NCI-H1092 (cell line): Measurements from ENCODE around the gene LCAT.

Experiments
- DNase-seq: peaks from one replicate; lab custom pipeline; 2025; lab: John Stamatoyannopoulos, UW

Gene LCAT

DNA sequence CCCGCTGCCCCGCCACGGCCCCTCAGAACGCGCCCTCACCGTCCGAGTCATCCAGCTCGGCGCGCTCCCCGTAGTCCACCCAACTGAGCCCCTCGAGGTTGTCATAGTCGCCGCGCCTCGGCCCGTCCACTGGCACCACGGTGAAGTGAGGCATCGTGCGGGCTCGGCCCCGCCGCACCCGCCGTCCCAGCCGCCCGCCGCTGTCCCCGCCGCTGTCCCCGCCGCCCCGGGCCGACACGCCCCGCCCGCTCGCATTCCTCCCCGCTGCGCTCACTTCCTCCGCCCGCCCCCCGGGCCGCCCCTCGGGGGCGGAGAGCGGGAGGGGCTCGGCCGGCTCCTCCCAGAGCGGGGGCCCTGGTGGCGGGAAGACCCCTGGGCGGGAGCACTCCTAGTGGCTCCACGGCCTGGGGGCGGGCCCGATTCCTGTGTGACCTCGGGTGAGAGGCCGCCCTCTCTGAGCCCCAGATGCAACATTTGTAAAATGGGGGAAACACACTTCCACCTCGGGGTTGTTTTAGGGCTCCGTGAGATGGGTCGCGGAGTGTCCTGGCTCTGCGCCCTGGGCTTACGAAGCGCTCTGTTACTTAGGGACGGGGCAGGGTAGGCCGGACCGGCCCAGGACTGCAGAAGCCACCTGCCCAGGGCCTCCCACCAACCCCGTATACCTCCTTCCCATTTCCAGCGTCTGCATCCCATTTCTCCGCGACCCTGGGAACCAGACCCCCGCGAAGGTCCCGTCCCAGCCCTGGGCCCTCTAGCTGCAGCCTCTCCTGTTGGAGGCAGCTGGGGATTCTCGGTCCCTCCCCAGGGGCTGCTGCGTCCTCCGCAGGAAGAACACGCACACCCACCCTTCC is 24.7 kb upstream of the LCAT start, which contains the start of gene SLC12A4:
Gene SLC12A4, minus strand, starts transcription at position 238 of the 854 bp plus-strand sequence. Its CDS starts 84 bp downstream, at position 154.
- no peak for DNase-seq

- no peak for DNase-seq
Measured at GRCh38 chr16:67967958-67968399, 24.1 kb upstream of the LCAT start.

- DNase-seq: no peak
Measured at GRCh38 chr16:67967183-67967957, 23.4 kb upstream of the LCAT start.

- DNase-seq: no peak
Measured at GRCh38 chr16:67966549-67967182, 22.7 kb upstream of the LCAT start.

- no peak for DNase-seq
Measured at GRCh38 chr16:67965668-67966548, 22.0 kb upstream of the LCAT start.

DNA sequence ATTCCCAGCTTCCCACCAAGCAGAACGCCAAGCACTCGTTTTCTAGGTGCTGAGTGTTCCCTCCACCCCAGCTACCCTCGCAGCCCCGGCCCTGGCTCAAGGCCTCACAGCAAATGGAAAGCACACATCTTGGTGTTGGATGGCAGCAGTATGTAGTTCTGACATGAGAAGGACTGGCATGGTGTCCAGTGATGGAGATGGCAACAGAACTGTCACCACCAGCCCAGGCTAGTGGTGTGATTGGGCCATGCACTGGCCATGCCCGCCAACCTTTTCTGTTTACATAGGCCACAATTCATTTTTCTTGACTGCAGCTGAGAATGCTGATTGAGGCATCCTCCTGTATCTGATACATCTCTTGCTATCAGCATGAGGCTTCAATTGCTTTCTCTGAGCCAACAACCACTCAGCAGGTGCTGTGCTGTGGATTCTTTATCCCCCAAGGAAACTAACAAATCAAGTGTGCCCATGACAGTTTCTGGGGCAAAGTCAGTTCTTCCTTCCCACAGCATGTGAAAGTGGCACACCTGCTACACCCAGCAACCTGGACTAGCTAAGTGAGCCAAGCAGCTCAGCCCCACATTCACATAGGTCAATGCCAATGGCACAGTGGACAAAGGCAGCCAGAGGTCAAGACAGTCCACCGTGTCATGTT is 20.7 kb upstream of the LCAT start:
- DNase-seq: no peak

DNA sequence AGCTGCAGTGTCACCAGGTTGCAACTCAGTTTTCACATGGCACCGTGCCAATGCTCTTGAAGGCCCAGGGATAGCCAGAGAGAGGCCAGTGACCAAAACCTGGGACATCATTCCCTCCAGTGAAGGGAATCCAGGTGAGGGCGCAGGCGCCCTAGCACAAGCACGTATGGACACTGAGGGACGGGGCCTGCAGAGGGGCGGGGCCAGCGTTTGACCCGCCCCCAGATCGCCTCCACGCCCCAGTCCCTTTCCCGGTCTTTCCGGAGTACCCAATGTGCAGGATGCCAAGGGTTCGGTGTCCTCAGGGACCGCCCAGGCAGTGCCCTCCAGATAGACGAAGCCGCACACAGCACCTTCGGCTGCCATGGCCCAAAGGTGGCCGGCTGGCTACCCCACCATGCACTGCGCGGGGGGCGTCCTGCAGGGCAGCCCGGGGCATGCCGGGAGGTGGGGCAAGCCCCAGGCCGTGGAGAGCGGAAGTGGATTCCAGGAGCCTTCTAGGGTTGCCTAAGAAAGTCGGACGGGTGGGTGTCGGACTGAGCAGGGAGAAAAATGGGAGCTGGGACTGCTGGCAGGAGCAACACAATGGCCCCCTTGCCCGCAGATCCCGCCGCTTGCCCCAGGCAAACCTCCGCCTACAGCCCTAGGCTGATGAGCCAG is 19.9 kb upstream of the LCAT start:
- DNase-seq: no peak

DNA sequence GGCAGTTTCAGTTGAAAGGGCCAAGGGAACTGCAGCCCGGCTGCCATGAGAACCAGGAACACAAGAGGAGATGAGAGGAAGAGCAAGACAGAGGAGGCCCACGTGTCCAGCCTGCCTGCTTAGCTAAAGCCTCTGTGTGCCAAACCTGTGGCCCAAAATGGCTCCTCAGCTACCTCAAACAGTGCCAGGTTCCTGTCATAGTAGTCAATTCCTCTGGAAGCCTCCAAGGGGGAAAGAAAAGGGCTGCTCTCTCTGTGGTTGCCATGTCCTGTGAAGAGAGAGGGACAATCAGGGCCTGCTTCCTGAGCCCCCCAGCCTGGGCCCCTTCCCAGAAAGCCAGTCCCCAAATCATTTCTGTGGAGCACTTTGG is 19.4 kb upstream of the LCAT start:
- no peak for DNase-seq

GRCh38 chr16:67962135-67962534 is 18.2 kb upstream of the LCAT start:
- no peak for DNase-seq

GRCh38 chr16:67961551-67961957 is 17.6 kb upstream of the LCAT start:
- DNase-seq: peak; percentile 95

GRCh38 chr16:67959536-67960329 is 15.8 kb upstream of the LCAT start:
- DNase-seq: no peak

GRCh38 chr16:67957622-67958021 is 13.7 kb upstream of the LCAT start:
- no peak for DNase-seq

DNA sequence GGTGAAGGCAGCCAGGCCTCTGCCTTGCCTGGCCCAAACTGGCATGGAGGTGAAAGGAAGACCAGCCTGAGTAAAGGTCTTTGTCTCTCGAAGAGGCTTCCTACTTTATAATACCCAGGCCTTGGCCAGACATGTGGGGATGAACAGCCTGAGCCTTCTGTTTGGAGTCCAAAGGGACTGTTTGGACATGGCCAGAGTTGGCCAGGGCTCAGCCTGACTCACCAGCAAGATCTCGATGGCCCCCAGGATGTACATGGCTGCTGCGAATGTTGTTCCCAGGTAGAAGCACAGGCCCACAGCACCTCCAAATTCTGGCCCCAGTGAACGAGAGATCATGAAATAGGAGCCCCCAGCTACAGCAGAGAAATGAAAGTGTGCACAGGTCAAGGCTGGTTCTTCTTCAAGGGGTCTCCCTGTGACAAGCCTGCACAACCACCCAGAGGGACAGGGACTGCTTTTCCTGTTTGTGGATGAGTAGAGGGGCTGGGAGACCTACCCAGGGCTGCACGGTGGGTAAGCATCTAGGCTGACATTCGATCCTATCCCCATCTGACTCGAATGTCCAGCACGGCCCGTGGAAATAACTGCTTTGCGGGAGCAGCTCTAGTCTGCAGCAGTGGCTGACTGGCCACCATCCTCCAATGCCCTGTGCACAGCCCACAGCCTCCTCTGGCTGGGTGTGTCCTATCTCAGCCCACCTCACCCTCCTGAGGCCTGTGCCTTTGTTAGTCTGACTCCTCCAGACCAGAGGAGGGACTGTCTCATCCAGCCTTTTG is 10.7 kb upstream of the LCAT start:
- no peak for DNase-seq

DNA sequence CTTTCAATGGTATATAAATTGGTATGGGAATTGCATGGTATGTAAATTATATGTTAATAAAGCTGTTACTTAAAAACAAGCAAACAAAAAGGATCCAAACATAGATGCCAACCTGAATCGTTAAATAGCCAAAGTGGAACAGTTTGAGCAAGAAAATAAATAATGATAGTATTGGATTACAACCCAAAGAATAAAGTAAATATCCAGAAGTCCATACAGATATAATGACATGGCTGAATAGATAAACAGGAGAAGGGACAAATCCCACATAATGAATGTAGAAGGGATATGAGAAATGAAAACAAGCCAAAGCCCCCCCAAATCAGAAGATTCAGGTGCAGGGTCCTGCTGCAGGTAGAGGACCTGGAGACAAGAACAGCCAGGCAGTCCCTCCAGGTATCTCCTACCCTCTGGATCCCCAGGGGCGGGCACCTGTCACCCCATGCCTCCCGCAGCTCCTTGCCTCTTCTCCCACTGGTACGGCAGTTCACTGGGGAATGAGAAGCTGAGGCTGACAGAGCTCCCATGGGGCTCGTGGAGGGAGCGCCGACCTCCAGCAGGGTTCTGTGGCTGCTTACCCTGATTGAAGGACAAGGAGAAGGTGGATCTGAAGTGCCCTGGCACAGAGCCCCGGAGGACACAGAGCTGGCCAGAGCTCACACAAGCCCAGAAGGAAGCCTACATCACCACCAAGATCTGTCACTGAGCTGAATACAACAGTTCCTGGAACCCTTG is 9.9 kb upstream of the LCAT start:
- DNase-seq: no peak

- DNase-seq: peak; percentile 42
Measured at GRCh38 chr16:67951485-67951884, 7.6 kb upstream of the LCAT start.

- no peak for DNase-seq
Measured at GRCh38 chr16:67950335-67950843, 6.5 kb upstream of the LCAT start.

- DNase-seq: no peak
Measured at GRCh38 chr16:67949645-67950044, 5.7 kb upstream of the LCAT start.

GRCh38 chr16:67948015-67948414 is 4.1 kb upstream of the LCAT start:
- DNase-seq: no peak
